GM19351 (cell line): ENCODE measurements around the gene NDUFB6.
"Not testable (repeated sequence)": the region's sequence is repeated elsewhere in the genome, so short reads cannot be mapped to it uniquely, and the experiment has no call there.

Experiments used
- ATAC-seq: cut with Tn5 transposase; IDR thresholded peaks from one replicate; pipeline ENCODE4 v1.9.1; 2021; ENCODE audit warnings: mild to moderate bottlenecking, moderate library complexity; ENCODE audit not compliant: unreplicated experiment

Gene NDUFB6

DNA sequence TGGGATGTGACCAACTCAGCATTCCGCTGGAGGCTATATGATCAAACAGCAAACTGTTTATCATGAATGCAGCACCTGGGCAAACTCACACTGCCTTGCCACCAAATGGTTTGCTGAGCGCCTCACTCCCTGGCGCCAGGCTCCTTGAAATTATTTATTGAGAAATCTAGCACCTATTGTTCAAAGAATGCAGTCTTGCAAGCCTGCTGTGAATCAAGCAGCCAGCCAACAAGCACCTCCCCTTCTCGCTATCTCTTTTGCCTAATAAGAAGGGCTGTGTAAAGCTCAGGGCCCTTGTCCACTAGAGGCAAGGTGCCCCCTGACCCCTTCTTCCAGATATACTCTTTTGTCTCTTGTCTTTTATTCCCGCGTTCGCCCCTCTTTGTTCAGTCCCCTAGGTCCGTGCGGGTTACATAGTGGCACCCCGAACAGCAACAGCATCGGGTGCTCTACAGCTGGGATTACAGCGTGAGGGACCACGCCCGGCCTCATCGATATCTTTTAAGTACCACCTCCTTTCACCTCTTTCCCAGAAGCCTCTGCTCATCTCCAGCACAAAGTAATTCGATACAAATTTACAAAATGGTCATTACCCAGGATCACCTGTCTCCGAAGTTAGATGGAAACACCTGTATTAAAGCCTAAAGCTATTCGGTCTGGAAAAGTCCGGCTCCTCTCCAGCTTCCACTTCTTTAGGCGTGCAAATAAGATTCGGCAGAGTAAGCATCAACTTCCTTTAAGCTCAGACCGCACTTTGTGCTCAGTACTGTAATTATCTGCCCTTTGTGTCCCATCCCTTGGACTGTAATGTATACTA is 47.9 kb downstream of the NDUFB6 start:
- peak; percentile 10 for ATAC-seq

DNA sequence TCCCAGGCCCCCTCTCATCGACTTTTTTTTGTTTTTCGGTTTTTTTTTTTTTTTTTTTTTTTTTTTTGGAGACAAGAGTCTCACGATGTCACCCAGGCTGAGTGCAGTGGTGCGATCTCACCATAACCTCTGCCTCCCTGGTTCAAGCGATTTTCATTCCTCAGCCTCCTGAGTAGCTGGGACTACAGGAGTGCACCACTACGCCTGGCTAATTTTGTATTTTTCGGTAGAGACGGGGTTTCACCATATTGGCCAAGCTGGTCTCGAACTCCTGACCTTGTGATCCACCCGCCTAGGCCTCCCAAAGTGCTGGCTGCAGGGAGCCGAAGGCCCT is 48.4 kb downstream of the NDUFB6 start:
- not testable (repeated sequence) for ATAC-seq

DNA sequence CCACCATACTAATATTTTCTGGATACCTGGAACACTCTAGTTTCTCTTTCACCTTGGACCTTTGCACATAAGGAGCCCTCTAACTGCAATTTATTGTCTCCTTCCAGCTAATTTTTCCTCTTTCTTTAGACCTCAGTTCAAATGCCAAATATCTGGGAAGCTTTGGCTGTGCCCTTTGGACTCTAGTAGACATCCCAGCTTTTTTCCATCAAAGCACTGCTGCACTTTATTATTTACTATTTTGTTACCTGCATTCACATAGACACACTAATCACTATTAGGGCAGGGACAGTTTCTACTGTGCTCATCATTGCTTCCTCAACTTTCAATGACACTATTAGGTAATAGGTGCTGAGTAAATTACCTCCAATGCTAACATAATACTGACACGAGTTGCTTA is 49.0 kb downstream of the NDUFB6 start:
- no peak for ATAC-seq

DNA sequence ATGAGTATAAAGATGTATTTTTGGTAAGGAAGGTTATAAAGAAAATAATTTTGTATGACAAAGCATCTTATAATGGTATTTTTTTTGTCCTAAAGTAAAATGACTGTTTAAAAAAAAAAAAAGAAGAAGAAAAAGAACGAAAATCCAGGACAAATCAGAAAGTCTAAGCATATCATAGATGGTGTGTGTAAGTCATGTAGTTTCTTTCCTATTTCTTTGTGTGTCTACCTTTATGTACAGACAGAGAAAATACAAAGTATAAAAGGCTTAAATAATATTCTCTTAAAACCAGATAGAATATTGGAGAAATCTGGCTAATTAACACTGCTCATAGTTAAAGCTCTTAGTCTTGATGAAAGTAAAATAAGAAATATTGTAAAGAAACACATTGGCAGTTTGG is 54.7 kb downstream of the NDUFB6 start:
- no peak for ATAC-seq

GRCh38 chr9:32516241-32516640 is 56.7 kb downstream of the NDUFB6 start:
- ATAC-seq, result no peak

DNA sequence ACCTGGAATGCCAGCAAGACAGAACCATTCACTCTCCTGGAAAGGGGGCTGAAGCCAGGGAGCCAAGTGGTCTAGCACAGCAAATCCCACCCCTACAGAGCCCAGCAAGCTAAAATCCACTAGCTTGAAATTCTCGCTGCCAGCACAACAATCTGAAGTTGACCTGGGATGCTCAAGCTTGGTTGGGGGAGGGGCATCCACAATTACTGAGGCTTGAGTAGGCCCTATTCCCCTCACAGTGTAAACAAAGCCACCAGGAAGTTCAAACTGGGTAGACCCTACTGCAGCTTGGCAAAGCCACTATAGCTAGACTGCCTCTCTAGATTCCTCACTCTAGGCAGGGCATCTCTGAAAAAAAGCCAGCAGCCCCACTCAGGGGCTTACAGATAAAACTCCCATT is 64.2 kb downstream of the NDUFB6 start:
- no peak for ATAC-seq

- no peak for ATAC-seq
Measured at GRCh38 chr9:32503008-32503407, 70.0 kb downstream of the NDUFB6 start.
